Activated CD4-positive, alpha-beta T cell treated with anti-CD3 and anti-CD28 coated beads, Interleukin-2, amount 50 U/mL, for 48 hours (primary cell): ENCODE results near the gene ZNF212.
"Not testable (repeated sequence)": the region's sequence is repeated elsewhere in the genome, so short reads cannot be mapped to it uniquely, and the experiment has no call there.

Experiments used
- DNase-seq, 2 experiments: peaks; one replicate each; pipeline ENCODE4 v3.0.0-alpha.2; 2020

ZNF212 gene

GRCh38 chr7:149220534-149220933 lies 18.9 kb upstream of the ZNF212 start:
- DNase-seq = no peak

GRCh38 chr7:149223176-149223575 lies 16.3 kb upstream of the ZNF212 start:
- DNase-seq = no peak

GRCh38 chr7:149223761-149224160 lies 15.7 kb upstream of the ZNF212 start:
- no peak for DNase-seq

GRCh38 chr7:149224352-149224751 lies 15.1 kb upstream of the ZNF212 start:
- DNase-seq = no peak

- no peak for DNase-seq
Measured at GRCh38 chr7:149225106-149225505, 14.3 kb upstream of the ZNF212 start.

GRCh38 chr7:149225656-149226055 lies 13.8 kb upstream of the ZNF212 start:
- no peak for DNase-seq

GRCh38 chr7:149226366-149226765 lies 13.1 kb upstream of the ZNF212 start:
- not testable (repeated sequence) for DNase-seq

GRCh38 chr7:149226840-149227494 lies 12.5 kb upstream of the ZNF212 start:
- no peak for DNase-seq

- no peak for DNase-seq
Measured at GRCh38 chr7:149228831-149229471, 10.5 kb upstream of the ZNF212 start.

GRCh38 chr7:149229526-149229925 lies 9.9 kb upstream of the ZNF212 start:
- DNase-seq = no peak

- DNase-seq = no peak
Measured at GRCh38 chr7:149232362-149232761, 7.1 kb upstream of the ZNF212 start.

GRCh38 chr7:149233655-149234204 lies 5.7 kb upstream of the ZNF212 start:
- DNase-seq = not testable (repeated sequence)

GRCh38 chr7:149237502-149237901 lies 1.9 kb upstream of the ZNF212 start:
- no peak for DNase-seq

GRCh38 chr7:149238051-149238450 lies 1.4 kb upstream of the ZNF212 start:
- no peak for DNase-seq

GRCh38 chr7:149240637-149241036 lies 1.2 kb downstream of the ZNF212 start:
- DNase-seq = no peak

GRCh38 chr7:149241696-149242095 lies 2.2 kb downstream of the ZNF212 start:
- DNase-seq = no peak

- DNase-seq = peak; percentile 61 to 73
Measured at GRCh38 chr7:149245244-149245643, 5.8 kb downstream of the ZNF212 start.

GRCh38 chr7:149245744-149246143 lies 6.3 kb downstream of the ZNF212 start:
- DNase-seq = no peak

- peak; percentile 44 to 61 for DNase-seq
Measured at GRCh38 chr7:149248777-149249176, 9.3 kb downstream of the ZNF212 start.

GRCh38 chr7:149250151-149250550 lies 10.7 kb downstream of the ZNF212 start:
- DNase-seq = not testable (repeated sequence)

GRCh38 chr7:149251518-149251917 lies 12.1 kb downstream of the ZNF212 start:
- not testable (repeated sequence) for DNase-seq

GRCh38 chr7:149252378-149252777 lies 12.9 kb downstream of the ZNF212 start:
- DNase-seq = no peak

- no peak for DNase-seq
Measured at GRCh38 chr7:149253665-149254064, 14.2 kb downstream of the ZNF212 start.

- no peak for DNase-seq
Measured at GRCh38 chr7:149254181-149254858, 14.9 kb downstream of the ZNF212 start.
